ENCODE data around the gene ACTL7B.
"Not testable (repeated sequence)": the region's sequence is repeated elsewhere in the genome, so short reads cannot be mapped to it uniquely, and the experiment has no call there.

Gene ACTL7B

GRCh38 chr9:108867829-108868228 lies 12.0 kb upstream of the ACTL7B start:
- DNase-seq = no peak

GRCh38 chr9:108867116-108867515 lies 11.3 kb upstream of the ACTL7B start:
- no peak for DNase-seq

- no peak for DNase-seq
These were observed 10.2 kb upstream of the ACTL7B start for GRCh38 chr9:108866001-108866420.

- DNase-seq = no peak
These were observed 9.3 kb upstream of the ACTL7B start for GRCh38 chr9:108865037-108865436.

GRCh38 chr9:108864446-108864845 lies 8.7 kb upstream of the ACTL7B start:
- DNase-seq = no peak

- no peak for DNase-seq
These were observed 8.1 kb upstream of the ACTL7B start for GRCh38 chr9:108863891-108864290.

- DNase-seq = no peak
These were observed 6.2 kb upstream of the ACTL7B start, which contains the start of gene ACTL7A for GRCh38 chr9:108861997-108862396. Gene ACTL7A, plus strand, starts transcription at chr9:108862266. Its CDS starts 57 bp downstream, at chr9:108862323.

- no peak for DNase-seq
These were observed 5.7 kb upstream of the ACTL7B start for GRCh38 chr9:108861464-108861863.

GRCh38 chr9:108860764-108861163 lies 5.0 kb upstream of the ACTL7B start:
- no peak for DNase-seq

- no peak for DNase-seq
These were observed 4.6 kb upstream of the ACTL7B start for GRCh38 chr9:108860354-108860753.

- DNase-seq = no peak
These were observed 3.8 kb upstream of the ACTL7B start for GRCh38 chr9:108859459-108860114.

- no peak for DNase-seq
These were observed 1.8 kb upstream of the ACTL7B start for GRCh38 chr9:108857572-108857971.

GRCh38 chr9:108855529-108855886 lies 278 bp downstream of the ACTL7B start:
- no peak for DNase-seq

GRCh38 chr9:108854641-108855528 lies 901 bp downstream of the ACTL7B start:
- no peak for DNase-seq

- DNase-seq = no peak
These were observed 1.7 kb downstream of the ACTL7B start for GRCh38 chr9:108854094-108854493.

GRCh38 chr9:108852079-108852478 lies 3.7 kb downstream of the ACTL7B start:
- no peak for DNase-seq

GRCh38 chr9:108851138-108851537 lies 4.6 kb downstream of the ACTL7B start:
- no peak for DNase-seq

GRCh38 chr9:108850293-108850897 lies 5.4 kb downstream of the ACTL7B start:
- DNase-seq = peak; percentile 11

- not testable (repeated sequence) for DNase-seq
These were observed 7.5 kb downstream of the ACTL7B start for GRCh38 chr9:108848296-108848695.

GRCh38 chr9:108845947-108846346 lies 9.8 kb downstream of the ACTL7B start:
- no peak for DNase-seq

- DNase-seq = no peak
These were observed 10.3 kb downstream of the ACTL7B start for GRCh38 chr9:108845507-108845906.

GRCh38 chr9:108844856-108845255 lies 10.9 kb downstream of the ACTL7B start:
- peak; percentile 83 for DNase-seq

- DNase-seq = no peak
These were observed 11.4 kb downstream of the ACTL7B start for GRCh38 chr9:108844391-108844790.
